Tibial artery (tissue), 4 donors: ENCODE results near the gene SLC10A2.
"Not testable (repeated sequence)": the region's sequence is repeated elsewhere in the genome, so short reads cannot be mapped to it uniquely, and the experiment has no call there.

ENCODE experiments used
- DNase-seq, 2 donors: peaks; one replicate each; pipeline ENCODE4 v3.0.0-alpha.2; 2019
- H3K27ac ChIP-seq, 2 donors: fragments of 200-600 bp; sonication (generic) in 1 of 2; 1 replicate in 1 of 2; 2 replicates in 1 of 2; pipeline ENCODE4 v1.5.1; 2018 to 2019; ENCODE audit warnings: mild to moderate bottlenecking in 1 of 2
- H3K27me3 ChIP-seq, 2 donors: fragments of 200-600 bp; sonication (generic) in 1 of 2; one replicate each; pipeline versions ENCODE4 v1.5.1 to v1.6.0; 2016 to 2019
- H3K36me3 ChIP-seq, 3 donors: fragments of 200-600 bp; sonication (generic) in 2 of 3; one replicate each; pipeline ENCODE4 v1.5.1; 2016 to 2019; ENCODE audit warnings: mild to moderate bottlenecking in 2 of 3
- H3K4me1 ChIP-seq, 4 donors: fragments of 200-600 bp; sonication (generic) in 2 of 4; 1 replicate in 3 of 4; 2 replicates in 1 of 4; pipeline ENCODE4 v1.5.1; 2016 to 2019
- H3K4me3 ChIP-seq, 2 donors: fragments of 200-600 bp; sonication (generic) in 1 of 2; 1 replicate in 1 of 2; 2 replicates in 1 of 2; pipeline ENCODE4 v1.5.1; 2018 to 2019; ENCODE audit warnings: mild to moderate bottlenecking in 2 of 2
- H3K9me3 ChIP-seq, 3 donors: fragments of 200-600 bp; sonication (generic) in 1 of 3; one replicate each; pipeline ENCODE4 v1.5.1; 2016 to 2019
- intact Hi-C: fragments of 100-400 bp; cut with DNase I; formaldehyde crosslinking; loops from one replicate; pipeline ENCODE4 v1.15.0; 2023; ENCODE audit warnings: low total_unique reads
- TF ChIP-seq, protein P1 (sequence below), 2 experiments: fragments of 200-600 bp in 1 of 2; fragments of 450-650 bp in 1 of 2; IDR thresholded peaks; one replicate each; pipeline ENCODE4 v1.5.1; 2017 to 2019; ENCODE audit warnings: antibody characterized with exemption in 2 of 2, mild to moderate bottlenecking in 1 of 2, moderate library complexity in 1 of 2

SLC10A2 gene

GRCh38 chr13:103101500-103101899 lies 35.3 kb upstream of the SLC10A2 start:
- Histone ChIP-seq H3K4me3 (no peak overlapping the region), H3K9me3 (no peaks in the 10 kb centered on the region), H3K27ac (no peak overlapping the region), H3K27me3 (no peaks in the 10 kb centered on the region), H3K4me1 (no peaks in the 10 kb centered on the region), H3K36me3 (no peaks in the 10 kb centered on the region)
- TF ChIP-seq, protein P1, sequence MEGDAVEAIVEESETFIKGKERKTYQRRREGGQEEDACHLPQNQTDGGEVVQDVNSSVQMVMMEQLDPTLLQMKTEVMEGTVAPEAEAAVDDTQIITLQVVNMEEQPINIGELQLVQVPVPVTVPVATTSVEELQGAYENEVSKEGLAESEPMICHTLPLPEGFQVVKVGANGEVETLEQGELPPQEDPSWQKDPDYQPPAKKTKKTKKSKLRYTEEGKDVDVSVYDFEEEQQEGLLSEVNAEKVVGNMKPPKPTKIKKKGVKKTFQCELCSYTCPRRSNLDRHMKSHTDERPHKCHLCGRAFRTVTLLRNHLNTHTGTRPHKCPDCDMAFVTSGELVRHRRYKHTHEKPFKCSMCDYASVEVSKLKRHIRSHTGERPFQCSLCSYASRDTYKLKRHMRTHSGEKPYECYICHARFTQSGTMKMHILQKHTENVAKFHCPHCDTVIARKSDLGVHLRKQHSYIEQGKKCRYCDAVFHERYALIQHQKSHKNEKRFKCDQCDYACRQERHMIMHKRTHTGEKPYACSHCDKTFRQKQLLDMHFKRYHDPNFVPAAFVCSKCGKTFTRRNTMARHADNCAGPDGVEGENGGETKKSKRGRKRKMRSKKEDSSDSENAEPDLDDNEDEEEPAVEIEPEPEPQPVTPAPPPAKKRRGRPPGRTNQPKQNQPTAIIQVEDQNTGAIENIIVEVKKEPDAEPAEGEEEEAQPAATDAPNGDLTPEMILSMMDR (IDR thresholded peaks at IDR 0.05) = no peak
- no peak for DNase-seq
- intact Hi-C loops = no loop called here

- no peak for DNase-seq
- H3K4me1 ChIP-seq = no peaks in the 10 kb centered on the region
These were observed 34.6 kb upstream of the SLC10A2 start for GRCh38 chr13:103100830-103101229.

DNA sequence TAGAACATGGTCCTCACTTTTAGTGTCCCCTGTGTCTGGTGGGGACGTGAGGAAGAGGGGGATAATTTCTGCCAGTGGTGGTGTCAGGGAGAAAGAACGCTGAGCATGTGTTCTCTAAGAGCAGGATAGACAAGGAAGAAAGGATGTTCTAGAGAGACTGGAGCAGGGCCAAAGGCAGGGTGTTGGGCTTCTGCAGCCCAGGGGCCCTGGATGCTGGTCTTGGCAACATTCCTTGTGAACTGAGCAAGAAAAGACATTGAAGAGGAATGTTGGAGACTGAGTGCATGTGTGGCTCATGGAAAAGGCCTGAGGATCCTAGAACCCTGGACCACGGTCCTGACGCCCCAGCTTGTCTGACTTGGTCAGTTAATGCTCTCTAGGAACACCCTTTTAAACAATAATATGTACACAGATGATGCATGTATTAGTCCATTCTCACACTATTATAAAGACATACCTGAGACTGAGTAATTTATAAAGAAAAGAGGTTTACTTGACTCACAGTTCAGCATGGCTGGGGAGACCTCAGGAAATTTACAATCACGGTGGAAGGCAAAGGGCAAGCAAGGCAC lies 33.6 kb upstream of the SLC10A2 start:
- Histone ChIP-seq H3K4me1 (no peaks in the 10 kb centered on the region), H3K27ac (no peak overlapping the region), H3K27me3 (no peaks in the 10 kb centered on the region), H3K36me3 (no peaks in the 10 kb centered on the region), H3K4me3 (no peak overlapping the region), H3K9me3 (peaks cover 0 to 1% (median 0%) of the 10 kb centered on the region in 3 donors)
- TF ChIP-seq, protein P1 (IDR thresholded peaks at IDR 0.05) = no peak
- intact Hi-C loops = no loop called here
- DNase-seq = no peak

More at GRCh38 chr13:103100830-103101229, 34.6 kb upstream of the SLC10A2 start:
- no peak overlapping the region for H3K4me3 ChIP-seq
- no peaks in the 10 kb centered on the region for H3K27me3 ChIP-seq
- H3K9me3 ChIP-seq = no peaks in the 10 kb centered on the region
- intact Hi-C loops = no loop called here
- no peaks in the 10 kb centered on the region for H3K36me3 ChIP-seq
- no peak overlapping the region for H3K27ac ChIP-seq
- TF ChIP-seq, protein P1 (IDR thresholded peaks at IDR 0.05) = no peak

DNA sequence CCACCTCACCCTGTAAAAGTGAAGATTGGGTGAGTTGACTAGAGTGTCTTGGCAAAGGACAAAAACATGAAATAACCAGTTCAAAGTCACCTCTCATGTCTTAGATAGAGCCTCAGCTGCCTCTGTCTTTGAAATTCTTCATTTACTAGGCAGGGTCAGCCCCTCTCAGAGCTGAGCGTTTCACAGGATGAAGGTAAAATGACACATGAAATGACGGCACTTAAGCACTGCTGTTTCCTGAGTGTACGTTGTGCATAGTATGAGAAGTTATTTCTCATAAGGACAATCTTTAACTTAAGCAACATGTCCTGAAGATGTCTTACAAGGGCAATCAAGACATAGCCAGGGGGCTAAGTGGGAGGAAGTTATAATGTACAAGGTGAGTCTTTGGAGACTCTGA lies 32.3 kb upstream of the SLC10A2 start:
- TF ChIP-seq, protein P1 (IDR thresholded peaks at IDR 0.05) = no peak
- Histone ChIP-seq H3K27me3 (no peaks in the 10 kb centered on the region), H3K4me3 (no peak overlapping the region), H3K4me1 (no peaks in the 10 kb centered on the region), H3K36me3 (no peaks in the 10 kb centered on the region), H3K27ac (no peak overlapping the region), H3K9me3 (peaks cover 0 to 13% (median 5%) of the 10 kb centered on the region in 3 donors)
- intact Hi-C loops = no loop called here
- DNase-seq = no peak

- Histone ChIP-seq H3K4me3 (no peak overlapping the region), H3K4me1 (no peaks in the 10 kb centered on the region), H3K36me3 (no peaks in the 10 kb centered on the region), H3K27me3 (no peaks in the 10 kb centered on the region), H3K9me3 (peaks cover 0 to 21% (median 14%) of the 10 kb centered on the region in 3 donors), H3K27ac (no peak overlapping the region)
- TF ChIP-seq, protein P1 (IDR thresholded peaks at IDR 0.05) = no peak
- DNase-seq = no peak
- intact Hi-C loops = no loop called here
These were observed 31.2 kb upstream of the SLC10A2 start for GRCh38 chr13:103097366-103097928.

DNA sequence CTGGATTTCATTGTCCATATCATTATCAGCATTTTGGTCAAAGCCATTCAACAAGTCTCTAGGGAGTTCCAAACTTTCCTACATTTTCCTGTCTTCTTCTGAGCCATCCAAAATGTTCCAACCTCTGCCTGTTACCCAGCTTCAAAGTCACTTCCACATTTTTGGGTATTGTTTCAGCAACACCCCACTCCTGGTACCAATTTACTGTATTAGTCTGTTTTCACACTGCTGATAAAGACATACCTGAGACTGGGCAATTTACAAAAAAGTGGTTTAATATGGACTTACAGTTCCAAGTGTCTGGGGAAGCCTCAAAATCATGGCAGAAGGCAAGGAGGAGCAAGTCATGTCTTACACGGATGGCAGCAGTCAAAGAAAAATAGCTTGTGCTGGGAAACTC lies 27.4 kb upstream of the SLC10A2 start:
- H3K4me3 ChIP-seq, H3K27me3 ChIP-seq, H3K4me1 ChIP-seq, intact Hi-C loops, DNase-seq, H3K27ac ChIP-seq, H3K36me3 ChIP-seq: not testable (repeated sequence)
- H3K9me3 ChIP-seq = peaks cover 0 to 26% (median 20%) of the 10 kb centered on the region in 3 donors
